Thyroid gland (tissue), 4 donors: Measurements from ENCODE around the gene ZNF575. TPM values are rescaled to one million over a fixed set of nuclear protein-coding genes. Genes with fewer than 3 reads are reported as not detected.

Source experiments
- DNase-seq, 2 donors: peaks; one replicate each; pipeline ENCODE4 v3.0.0-alpha.2; 2019
- H3K27ac ChIP-seq, 3 donors: fragments of 200-600 bp; sonication (generic); 1 replicate in 2 of 3; 2 replicates in 1 of 3; pipeline ENCODE4 v1.5.1; 2016 to 2019; ENCODE audit warnings: mild to moderate bottlenecking in 1 of 3, moderate library complexity in 1 of 3
- H3K27me3 ChIP-seq: fragments of 200-600 bp; sonication (generic); one replicate; pipeline ENCODE4 v1.5.1; 2019
- H3K36me3 ChIP-seq, 2 donors: fragments of 200-600 bp; sonication (generic); one replicate each; pipeline ENCODE4 v1.5.1; 2016 to 2019
- H3K4me1 ChIP-seq, 2 donors: fragments of 200-600 bp; sonication (generic); one replicate each; pipeline ENCODE4 v1.5.1; 2017 to 2019
- H3K4me3 ChIP-seq, 3 donors: fragments of 200-600 bp; sonication (generic); replicated peaks in 1 of 3; 1 replicate in 2 of 3; 2 replicates in 1 of 3; pipeline ENCODE4 v1.5.1; 2016; ENCODE audit warnings: mild to moderate bottlenecking in 1 of 3
- H3K9me3 ChIP-seq: fragments of 200-600 bp; sonication (generic); one replicate; pipeline ENCODE4 v1.5.1; 2017
- CTCF ChIP-seq, 6 experiments: fragments of 200-600 bp in 3 of 6; fragments of 450-650 bp in 3 of 6; sonication (generic) in 3 of 6; IDR thresholded peaks; one replicate each; pipeline ENCODE4 v1.5.1; 2016 to 2019; ENCODE audit warnings: antibody characterized with exemption in 6 of 6, mild to moderate bottlenecking in 2 of 6, inconsistent platforms in 1 of 6, moderate library complexity in 1 of 6
- POLR2A ChIP-seq, 2 donors: fragments of 450-650 bp; IDR thresholded peaks; one replicate each; pipeline ENCODE4 v1.6.1; 2017; ENCODE audit warnings: antibody characterized with exemption in 2 of 2, mild to moderate bottlenecking in 2 of 2, moderate library complexity in 1 of 2
- WGBS, 2 donors: methylation state at CpG; one replicate each; pipeline ENCODE4 v1.1.5; 2017; 5-methylcytosine and 5-hydroxymethylcytosine counted together
- intact Hi-C: fragments of 100-400 bp; cut with DNase I; formaldehyde crosslinking; loops from one replicate; pipeline ENCODE4 v1.15.1; 2023
- total RNA-seq, 4 donors: library from RNA; depleted of rRNA; stranded (reverse); fragments of >200 nt; gene quantifications; one replicate each; pipeline ENCODE4 v1.2.3, GENCODE V29; 2016

The ZNF575 gene
- total RNA-seq, 4 donors from 2014 or later: 1.4 TPM; not detected in 3

- Histone ChIP-seq H3K27ac (no peak overlapping the region), H3K4me3 (no peak overlapping the region), H3K27me3 (no peaks in the 10 kb centered on the region), H3K4me1 (peaks cover 0 to 7% of the 10 kb centered on the region in 2 donors), H3K36me3 (peaks cover 0 to 5% of the 10 kb centered on the region in 2 donors), H3K9me3 (no peaks in the 10 kb centered on the region)
- no peak for TF ChIP-seq CTCF (IDR thresholded peaks at IDR 0.05)
- no peak for TF ChIP-seq POLR2A (IDR thresholded peaks at IDR 0.05)
- WGBS, 2 donors: 79 to 82% methylated on average over 5 of the region's 5 CpGs
- intact Hi-C loops: no loop called here
- DNase-seq: no peak
These were observed 34.6 kb upstream of the ZNF575 start for GRCh38 chr19:43498233-43498842.

- no peaks in the 10 kb centered on the region for H3K27me3 ChIP-seq
- WGBS, 2 donors: 72 to 79% methylated on average over 3 of the region's 3 CpGs
- H3K4me3 ChIP-seq: no peak overlapping the region
- no peak overlapping the region for H3K27ac ChIP-seq
- intact Hi-C loops: no loop called here
- TF ChIP-seq CTCF (IDR thresholded peaks at IDR 0.05) (no peak), POLR2A (IDR thresholded peaks at IDR 0.05) (no peak)
- DNase-seq: no peak
- H3K4me1 ChIP-seq: peaks cover 0 to 9% of the 10 kb centered on the region in 2 donors
- no peaks in the 10 kb centered on the region for H3K9me3 ChIP-seq
- peaks cover 0 to 5% of the 10 kb centered on the region in 2 donors for H3K36me3 ChIP-seq
These were observed 33.9 kb upstream of the ZNF575 start for GRCh38 chr19:43499042-43499441.

GRCh38 chr19:43501661-43502418, 31.1 kb upstream of the ZNF575 start:
- WGBS, 2 donors: 46 to 54% methylated on average over 35 to 39 of the region's 43 CpGs
- Histone ChIP-seq H3K9me3 (no peaks in the 10 kb centered on the region), H3K27me3 (no peaks in the 10 kb centered on the region), H3K4me1 (peaks cover 6 to 16% of the 10 kb centered on the region in 2 donors), H3K4me3 (no peak overlapping the region), H3K27ac (no peak overlapping the region), H3K36me3 (no peaks in the 10 kb centered on the region)
- TF ChIP-seq CTCF (IDR thresholded peaks at IDR 0.05) (no peak), POLR2A (IDR thresholded peaks at IDR 0.05) (no peak)
- DNase-seq: no peak
- intact Hi-C loops: loop anchor here (5.0 kb wide), 1 partner anchor 40 kb away; no protein-coding TSS in a partner anchor

GRCh38 chr19:43502419-43502976, 30.5 kb upstream of the ZNF575 start:
- H3K9me3 ChIP-seq: no peaks in the 10 kb centered on the region
- H3K4me1 ChIP-seq: peaks cover 6 to 16% of the 10 kb centered on the region in 2 donors
- intact Hi-C loops: loop anchor here (5.0 kb wide), 1 partner anchor 40 kb away; no protein-coding TSS in a partner anchor
- TF ChIP-seq POLR2A (IDR thresholded peaks at IDR 0.05): no peak
- TF ChIP-seq CTCF (IDR thresholded peaks at IDR 0.05): no peak
- no peaks in the 10 kb centered on the region for H3K36me3 ChIP-seq
- no peaks in the 10 kb centered on the region for H3K27me3 ChIP-seq
- no peak overlapping the region for H3K4me3 ChIP-seq
- no peak for DNase-seq
- no peak overlapping the region for H3K27ac ChIP-seq
- 64 to 77% methylated on average over 23 of the region's 23 CpGs for WGBS, 2 donors
